GM18519 (cell line): ENCODE data around the gene TBXA2R.

Experiments used
- ATAC-seq: cut with Tn5 transposase; IDR thresholded peaks from one replicate; pipeline ENCODE4 v1.9.1; 2021; ENCODE audit warnings: mild to moderate bottlenecking, moderate library complexity; ENCODE audit not compliant: unreplicated experiment, low FRiP score

Gene TBXA2R

DNA sequence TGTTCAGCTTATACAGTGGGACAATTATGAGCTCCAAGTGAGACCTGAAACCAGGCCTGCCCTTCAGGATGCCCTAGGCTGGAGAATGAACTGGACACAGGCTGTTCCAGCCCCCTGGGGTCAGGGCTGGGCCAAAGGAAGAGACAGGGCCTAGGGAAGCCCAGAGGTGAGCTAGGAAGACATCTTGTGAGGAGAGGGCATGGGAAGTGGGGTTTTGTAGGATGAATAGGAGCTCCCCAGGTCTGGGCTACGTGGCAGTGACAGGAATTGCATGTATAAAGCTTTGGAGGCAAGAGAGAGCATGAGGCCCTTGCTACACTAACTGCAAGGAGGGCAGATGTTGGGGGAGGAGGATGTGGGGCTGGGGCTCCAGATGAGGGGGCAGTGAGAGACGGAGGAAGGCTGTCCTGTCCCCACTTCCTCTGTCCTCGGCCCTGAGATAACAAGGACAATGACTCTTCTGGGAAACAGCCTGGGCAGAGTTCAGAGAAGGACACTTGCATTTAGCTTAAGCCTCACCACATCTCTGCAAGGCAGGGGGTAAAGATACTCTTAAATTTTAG is 1.5 kb upstream of the TBXA2R start:
- ATAC-seq = no peak

DNA sequence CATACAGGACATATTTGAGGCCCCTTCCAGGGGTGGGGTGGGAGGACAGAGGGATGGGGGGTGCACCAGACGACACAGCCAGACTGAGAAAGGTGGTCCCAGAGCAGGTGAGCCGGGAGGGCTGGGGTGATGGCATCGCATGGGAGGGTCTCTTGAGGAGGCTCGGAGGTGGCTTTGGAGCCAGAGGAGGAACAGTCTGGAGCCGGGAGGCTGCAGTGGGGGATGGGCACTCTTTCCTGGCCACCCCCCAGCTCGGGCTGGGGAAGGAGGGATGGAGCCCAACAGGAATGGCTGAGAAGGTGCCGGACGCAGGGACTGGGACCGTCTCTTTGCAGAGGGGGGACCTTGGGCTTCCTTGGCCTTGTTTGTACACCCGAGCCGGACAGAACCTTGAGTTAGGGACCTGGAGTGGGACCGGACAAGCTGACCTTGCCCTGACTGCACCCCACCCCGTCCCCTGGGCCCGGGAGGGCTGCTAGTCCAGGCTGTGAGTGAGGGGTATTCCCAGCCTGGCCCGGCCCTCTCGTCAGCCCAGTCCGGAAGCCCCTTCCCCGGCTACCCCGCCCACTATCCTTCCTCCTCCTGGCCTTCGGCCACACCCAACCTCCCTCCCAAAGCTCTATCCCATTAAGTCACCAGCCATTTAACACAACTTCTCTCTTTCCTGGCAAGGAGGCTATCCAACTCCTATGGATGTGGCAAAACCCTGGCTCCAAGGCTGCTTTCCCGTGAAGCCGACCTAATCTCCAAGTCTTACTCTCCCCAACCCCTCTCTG is 816 bp upstream of the TBXA2R start:
- no peak for ATAC-seq

DNA sequence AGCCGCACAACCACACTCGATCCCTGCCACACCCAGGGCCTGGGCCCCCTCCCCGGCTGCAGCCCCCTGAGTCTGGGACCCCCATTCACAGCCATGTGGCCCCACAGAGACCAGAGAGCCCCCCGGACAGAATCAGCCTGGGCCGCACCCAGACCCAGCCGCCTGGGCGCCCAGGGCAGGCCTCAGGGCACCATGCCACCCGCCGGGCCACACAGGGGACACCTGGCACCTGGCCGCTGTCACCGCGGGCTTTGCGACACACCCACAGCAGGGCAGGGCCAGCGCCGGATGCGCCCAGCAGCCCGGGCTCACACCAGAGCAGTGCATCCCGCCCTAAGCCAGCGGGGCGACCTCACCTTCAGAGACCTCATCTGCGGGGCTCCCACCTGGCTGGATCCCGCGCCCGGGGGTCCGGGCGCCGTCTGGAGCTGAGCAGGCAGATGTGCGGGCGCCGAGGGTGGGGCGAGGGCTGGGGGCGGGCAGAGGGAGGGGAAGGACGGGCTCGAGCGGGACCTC is 443 bp downstream of the TBXA2R start:
- no peak for ATAC-seq

DNA sequence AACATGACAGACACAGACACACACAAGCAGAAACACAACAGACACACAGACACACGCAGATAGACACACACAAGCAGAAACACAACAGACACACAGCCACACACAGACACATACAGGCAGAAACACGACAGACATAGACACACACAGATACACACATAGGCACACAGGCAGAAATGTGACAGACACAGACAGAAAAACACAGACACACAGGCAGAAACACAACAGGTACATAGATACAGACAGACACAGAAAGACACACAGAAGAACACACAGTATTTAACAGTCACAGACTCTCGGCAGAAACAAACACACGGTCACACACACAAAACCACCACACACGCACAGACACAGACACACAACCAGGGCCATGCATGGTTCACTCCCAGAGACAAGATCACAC is 905 bp downstream of the TBXA2R start:
- ATAC-seq = no peak

DNA sequence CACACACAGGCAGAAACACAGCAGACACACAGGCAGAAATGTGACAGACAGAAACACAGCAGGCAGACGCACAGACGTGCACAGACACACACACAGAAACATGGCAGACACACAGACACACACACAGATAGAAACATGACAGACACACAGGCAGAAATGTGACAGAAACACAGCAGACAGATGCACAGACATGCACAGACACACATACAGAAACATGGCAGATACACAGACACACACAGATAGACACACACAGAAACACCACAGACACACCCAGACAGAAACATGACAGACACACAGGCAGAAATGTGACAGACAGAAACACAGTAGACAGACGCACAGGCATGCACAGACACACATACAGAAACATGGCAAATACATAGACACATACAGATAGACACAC is 1.3 kb downstream of the TBXA2R start:
- no peak for ATAC-seq

DNA sequence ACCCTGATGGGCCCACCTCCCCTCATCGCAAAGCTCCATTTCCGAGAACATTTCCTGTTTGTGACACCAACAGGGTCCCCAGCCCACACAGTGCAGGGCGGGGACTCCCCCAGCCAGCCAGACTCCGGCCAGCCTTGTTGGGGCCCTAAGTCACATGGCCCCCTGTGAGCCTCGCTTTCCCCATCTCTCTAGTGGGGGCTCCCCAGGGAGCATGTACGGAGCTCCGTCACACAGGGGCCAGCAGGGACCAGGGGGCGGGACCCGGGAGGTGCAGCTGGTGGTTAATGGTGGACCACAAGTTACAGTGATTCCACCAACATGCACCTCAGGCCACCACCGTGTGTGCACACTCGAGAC is 1.7 kb downstream of the TBXA2R start:
- ATAC-seq = no peak

DNA sequence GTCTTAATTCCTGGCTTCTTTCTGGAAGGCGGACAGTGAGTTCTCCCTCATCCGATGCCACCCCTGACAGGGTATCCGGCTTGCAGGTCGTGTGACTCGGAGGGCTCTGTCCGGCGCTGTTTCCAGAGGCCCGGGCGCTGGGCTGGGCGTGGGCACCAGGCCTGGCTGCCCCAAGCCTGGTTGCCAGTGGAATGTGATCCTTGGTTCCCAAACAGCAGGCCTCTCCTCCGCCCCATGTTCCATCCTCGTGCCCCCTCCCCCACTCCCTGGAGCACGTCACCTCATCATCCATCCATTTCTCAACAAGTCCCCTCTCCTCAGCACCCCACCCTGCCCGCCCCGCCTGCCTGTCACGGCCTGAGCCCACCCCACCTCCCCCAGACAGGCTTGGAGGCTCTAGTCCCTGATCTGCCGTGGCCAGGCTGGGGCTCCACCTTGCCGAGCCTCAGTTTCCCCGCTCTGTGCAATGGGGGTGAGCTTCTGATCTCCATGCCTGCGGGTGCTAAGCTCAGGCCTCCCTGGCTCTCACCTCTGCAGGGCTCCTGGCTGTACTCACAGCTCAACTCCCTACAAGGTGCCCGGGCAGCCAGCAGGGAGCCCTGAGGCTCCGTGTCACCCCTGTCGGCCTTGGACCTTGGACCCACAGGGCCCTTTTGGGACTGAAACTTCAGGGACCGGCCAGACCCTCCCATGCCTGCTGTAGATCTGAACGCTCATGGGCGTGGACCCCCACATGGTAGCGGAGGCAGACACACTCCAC is 2.3 kb downstream of the TBXA2R start:
- ATAC-seq = no peak

DNA sequence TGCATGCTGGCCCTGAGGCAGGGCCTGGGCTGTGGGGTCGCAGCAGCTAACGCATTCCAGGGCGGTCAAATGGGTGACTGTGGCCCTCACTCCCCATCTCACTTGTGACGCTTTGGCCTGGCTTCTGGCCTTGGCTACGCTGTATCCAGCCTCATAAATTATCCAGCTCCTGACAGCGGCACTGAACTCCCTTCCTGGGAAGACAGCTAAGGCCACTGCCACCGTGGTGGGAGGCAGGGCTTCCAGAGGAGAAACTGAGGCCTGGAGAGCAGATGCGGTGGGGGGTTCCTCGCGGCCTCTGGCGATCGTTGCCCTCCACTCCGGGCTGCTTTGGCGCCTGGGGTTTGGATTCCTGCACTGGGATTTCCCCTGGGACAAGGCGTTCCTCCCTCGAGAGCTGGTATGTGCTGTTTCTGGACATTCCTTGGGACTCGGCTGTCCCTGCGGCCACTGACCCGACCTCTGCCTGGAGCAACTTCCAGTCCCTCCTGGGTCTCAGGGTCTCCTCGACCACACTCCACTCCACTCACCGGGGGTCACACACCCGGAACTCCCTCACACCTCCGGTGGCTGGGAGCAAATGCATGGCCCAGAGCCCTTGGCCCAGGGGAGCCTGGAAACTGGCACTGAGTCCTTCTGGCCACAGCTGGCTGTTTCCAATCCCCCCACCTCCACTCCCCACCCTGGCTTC is 3.4 kb downstream of the TBXA2R start:
- no peak for ATAC-seq

DNA sequence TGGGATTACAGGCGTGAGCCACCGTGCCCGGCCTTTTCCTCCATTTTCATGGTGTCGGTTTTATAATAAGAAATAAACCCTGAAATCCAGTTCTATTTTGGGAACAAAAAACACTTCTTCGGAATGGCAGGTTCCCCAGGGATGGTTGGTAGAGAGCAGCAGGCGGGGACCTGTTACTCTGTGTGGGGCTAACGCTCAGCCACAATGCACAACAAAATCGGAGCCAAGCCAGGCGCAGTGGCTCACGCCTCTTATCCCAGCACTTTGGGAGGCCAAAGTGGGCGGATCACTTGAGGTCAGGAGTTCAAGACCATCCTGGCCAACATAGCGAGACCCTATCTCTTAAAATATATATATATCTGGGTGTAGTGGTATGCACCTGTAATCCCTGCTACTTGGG is 5.7 kb downstream of the TBXA2R start:
- no peak for ATAC-seq

DNA sequence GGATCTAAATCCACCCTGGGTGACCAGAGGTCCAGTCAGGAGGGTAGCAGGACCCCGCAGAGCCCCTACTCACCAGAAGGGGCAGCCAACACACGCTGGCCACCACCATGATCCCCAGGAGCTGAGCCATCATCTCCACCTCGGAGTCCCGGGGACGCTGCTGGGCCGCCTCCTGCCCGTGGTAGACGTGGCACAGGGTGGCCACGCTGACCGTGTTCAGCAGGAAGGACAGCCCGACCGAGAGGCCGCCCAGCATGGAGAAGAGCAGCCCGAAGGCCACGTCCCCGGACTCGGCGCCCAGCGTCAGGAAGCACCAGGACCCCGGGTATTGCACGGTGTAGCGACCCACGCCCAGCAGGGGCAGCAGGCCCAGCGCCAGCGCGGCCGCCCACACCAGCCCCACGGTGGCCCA is 6.9 kb downstream of the TBXA2R start:
- no peak for ATAC-seq

DNA sequence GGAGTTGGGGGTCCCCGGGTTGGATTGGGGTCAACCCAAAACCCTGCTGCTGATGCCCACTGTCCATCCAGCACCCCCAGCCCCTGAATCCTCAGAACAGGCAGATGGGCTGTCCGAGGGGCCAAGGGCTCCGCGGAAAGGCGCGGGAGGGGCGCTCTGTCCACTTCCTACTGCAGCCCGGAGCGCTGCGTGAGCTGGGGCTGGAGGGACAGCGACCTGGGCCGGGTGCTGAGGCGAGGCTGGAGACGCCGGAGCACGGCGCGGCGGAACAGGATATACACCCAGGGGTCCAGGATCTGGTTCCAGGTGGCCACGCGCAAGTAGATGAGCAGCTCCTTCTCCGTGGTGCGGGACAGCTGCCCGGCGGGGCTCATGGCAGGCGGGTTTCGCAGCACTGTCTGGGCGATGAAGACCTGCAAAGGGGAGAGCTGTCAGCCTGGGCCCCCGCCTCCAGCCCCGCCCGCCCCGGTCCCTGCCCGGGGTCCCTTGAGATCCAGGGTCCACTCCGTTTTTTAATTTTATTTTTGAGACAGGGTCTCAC is 11.1 kb downstream of the TBXA2R start:
- no peak for ATAC-seq

DNA sequence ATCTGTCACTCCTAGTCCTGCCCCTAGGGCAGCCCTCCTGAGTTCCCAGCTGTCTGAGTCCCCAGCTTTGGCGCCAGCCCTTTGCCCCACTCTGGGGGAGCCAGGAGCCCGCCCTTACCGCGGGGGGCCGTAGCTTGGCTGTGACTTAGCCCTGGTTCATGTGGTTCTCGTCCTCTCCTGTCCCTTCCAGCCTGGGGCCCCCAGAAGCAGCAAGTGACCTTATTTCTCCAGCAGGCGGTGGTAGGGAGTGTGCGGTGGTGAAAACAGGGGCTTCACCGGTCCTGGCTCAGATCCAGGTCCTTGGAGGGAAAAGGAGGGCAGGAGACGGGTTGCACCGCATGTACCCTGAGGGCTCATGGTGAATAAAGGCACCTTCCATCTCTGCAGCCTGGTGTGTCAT is 13.5 kb downstream of the TBXA2R start:
- ATAC-seq = no peak

DNA sequence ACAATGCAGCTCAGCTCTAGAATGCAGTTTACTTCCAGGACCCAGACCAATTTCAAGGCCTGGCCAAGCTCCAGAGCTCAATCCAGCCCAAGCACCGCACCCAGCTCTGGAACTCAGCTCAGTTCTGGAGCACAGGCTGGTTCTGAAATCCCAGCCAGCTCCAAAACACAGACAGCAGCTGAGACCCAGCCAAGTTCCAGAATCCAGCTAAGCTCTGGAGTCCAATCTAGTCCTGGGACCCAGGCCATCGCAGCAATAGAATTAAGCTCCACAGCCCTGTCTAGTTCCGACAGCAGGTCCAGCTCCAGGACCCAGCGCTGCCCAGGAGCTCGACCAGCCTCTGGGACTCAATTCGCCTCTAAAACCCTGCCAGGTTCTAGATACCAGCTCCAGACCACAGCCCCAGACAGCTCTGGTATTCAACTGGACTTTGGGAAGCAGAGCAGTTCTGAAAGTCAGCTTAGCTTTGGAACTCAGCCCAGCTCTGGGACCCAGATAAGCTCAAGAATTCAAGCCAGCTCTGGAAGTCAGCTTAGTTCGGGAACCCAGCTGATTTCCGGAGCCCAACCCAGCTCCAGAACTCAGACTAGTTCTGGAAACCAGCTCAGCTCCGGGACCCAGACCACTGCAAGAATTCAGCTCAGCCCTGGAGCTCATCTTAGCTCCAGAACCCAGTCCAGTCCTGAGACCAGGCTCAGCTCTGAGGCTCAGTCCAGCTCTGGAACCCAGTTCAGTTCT is 14.6 kb downstream of the TBXA2R start:
- no peak for ATAC-seq

DNA sequence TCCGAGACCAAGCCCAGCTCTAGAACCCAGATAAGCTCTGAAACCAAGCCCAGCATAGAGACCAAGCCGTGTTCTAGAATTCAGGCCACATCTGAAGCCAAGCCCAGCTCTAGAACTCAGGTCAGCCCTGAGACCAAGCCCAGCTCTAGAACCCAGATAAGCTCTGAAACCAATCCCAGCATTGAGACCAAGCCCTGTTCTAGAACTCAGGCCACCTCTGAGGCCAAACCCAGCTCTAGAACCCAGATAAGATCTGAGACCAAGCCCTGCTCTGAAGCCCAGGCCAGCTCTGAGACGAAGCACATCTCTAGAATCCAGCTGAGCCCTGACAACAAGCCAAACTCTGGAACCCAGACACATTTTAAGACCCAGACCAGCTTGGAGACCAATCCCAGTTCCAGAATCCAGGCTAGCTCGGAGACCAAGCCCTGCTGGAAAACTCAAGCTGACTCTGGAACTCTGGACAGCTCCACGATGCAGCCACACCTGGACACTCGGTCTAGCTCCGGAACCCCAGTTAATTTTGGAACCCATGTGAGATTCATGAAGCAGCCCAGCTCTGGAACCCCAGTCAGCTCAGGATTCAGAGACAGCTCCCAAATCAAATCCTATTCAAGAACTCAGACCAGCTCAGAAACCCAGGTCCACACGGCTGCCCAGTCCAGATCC is 15.6 kb downstream of the TBXA2R start:
- no peak for ATAC-seq

DNA sequence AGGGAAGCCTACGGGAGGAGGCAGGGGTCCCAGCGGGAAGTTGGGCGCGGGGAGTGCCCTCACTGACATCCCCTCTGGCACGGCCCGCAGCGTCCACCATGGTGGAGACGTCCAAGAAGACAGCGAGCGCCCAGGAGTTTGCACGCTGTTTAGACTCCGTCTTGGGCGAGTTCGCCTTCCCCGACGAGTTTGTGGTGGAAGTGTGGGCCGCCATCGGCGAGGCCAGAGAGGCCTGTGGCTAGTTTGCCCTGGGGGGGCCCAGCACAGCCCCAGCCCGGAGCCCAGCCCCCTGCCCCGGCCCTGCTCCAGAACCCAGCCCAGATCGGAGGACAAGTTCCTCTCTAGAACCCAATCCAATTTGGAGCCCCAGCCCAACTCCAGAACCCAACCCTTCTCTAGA is 16.7 kb downstream of the TBXA2R start:
- ATAC-seq = no peak

DNA sequence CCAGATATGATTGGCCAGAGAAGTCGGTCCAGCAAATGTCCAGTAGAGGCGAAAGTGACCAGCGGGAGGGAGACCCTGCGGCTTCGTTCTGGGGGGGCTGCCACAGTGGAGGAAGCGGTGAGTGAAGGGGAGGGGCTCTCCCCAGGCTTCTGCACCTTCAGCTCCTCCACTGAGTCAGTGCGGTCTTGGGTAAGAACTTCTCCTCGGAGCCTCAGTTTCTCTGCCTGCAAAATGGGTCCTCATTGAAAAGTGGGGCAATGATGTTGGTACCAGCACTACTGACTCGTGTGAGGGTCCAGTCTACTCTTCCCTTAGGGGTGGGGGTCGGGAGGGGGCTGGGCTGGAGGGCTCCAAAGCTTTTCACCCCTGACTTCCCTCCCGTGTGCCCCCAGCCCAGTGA is 17.2 kb downstream of the TBXA2R start:
- no peak for ATAC-seq

DNA sequence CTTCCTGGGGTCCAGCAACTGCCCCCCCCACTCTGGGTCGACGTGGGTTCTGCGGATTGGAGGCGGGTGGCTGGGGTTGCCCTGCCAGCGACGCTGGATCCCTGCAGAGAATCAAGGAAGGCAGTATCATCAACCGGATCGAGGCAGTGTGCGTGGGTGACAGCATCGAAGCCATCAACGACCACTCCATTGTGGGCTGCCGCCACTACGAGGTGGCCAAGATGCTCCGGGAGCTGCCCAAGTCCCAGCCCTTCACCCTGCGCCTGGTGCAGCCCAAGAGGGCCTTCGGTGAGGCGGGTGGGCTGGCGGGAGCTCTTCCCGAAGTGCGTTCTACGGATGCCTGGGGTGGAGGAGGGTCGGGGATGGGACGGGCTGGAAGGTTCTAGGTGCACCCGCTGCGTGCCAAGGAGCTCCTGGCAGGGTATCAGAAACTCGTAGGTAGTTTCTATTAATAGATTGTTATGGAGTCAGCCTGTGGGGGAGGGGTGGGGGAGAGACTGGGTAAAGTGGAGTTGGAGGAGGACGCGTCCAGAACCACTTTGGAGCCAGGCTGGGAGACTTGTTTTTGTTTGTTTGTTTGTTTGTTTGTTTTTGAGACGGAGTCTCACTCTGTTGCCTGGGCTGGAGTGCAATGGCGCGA is 19.8 kb downstream of the TBXA2R start:
- ATAC-seq = no peak

DNA sequence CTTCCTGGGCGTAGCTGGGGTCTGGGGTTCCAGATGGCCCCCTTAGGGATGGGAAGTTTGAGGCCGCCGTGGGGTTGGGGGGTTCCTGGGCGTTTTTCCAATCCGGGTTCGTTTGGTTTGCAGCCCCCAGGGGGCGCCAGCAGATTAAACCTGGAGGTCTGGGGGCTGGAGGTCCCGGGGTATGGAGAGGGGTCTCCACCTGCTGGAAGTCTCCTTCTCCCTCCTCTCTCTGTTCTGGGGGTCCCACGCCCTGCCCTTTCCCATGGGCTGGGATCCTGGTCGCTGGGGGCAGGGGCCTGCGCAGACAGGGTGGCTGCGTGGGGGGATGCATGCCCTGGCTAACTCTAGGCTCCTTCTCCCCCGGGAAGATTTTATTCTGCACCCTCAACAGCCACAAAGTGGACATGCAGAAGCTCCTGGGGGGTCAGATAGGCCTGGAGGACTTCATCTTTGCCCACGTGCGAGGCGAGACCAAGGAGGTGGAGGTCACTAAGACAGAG is 20.5 kb downstream of the TBXA2R start:
- no peak for ATAC-seq
